ENCODE measurements around the gene NLGN1.

Gene NLGN1

DNA sequence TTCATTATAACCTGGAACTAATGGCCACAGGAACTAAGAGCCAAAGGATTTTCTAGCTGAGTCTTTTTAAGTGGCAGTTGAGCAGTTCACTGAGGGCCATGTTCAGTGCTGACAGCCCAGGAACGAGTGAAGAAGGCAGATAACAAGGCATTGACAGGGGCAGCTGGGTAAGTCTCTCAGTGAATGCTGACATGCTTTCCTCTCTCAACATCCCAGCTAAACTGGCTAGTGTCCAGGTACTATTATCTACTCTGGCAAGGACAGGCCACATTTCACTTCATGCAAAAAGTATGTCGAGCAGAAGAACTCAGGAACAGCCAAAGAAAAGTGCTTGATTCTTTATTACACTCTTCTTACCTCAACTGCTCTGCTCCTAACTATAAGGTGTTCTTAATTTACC, 515.9 kb downstream of the NLGN1 start:
- DNase-seq (ENCODE audit: low read depth), result no peak

DNA sequence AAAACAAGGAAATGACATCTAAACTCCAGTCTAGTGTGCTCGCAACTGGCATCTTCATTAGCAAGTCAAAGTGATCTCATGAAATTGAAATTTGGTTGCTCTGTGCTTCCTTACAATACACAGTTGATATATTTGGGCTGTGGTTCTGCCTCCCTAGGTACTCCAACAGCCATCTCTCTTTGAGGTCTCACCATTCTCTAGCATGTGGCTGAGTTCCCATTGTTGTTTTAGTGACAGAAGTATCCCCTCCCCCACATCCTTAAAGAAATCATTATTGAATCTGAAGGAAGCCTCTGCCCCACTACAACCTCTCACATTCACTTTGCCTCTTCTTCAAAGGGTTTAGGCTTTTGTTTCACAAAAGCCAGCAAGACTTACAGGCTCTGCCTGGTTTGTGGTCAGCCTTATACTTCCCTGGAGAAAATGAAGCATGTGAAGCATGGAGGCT, 516.5 kb downstream of the NLGN1 start:
- no peak for DNase-seq (ENCODE audit: low read depth)

DNA sequence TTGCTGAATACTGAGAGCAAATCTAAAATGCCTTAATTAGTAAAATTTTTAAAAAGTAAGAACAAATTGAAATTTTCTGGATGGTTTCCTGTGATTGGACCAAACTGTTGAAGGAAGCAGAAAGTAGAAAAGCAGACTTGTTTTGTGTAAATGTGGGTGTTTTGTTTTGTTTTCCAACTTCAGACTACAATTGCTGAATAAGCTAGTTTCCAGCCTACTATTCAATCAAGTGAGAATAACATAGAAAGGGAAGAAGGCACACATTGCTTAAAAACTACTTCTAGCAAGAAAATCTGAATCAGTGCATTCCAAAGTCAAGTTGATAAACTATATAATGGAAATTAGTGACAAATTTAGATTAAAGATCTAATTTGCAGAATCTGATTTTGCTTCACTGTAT, 519.3 kb downstream of the NLGN1 start:
- DNase-seq (ENCODE audit: low read depth), result no peak

DNA sequence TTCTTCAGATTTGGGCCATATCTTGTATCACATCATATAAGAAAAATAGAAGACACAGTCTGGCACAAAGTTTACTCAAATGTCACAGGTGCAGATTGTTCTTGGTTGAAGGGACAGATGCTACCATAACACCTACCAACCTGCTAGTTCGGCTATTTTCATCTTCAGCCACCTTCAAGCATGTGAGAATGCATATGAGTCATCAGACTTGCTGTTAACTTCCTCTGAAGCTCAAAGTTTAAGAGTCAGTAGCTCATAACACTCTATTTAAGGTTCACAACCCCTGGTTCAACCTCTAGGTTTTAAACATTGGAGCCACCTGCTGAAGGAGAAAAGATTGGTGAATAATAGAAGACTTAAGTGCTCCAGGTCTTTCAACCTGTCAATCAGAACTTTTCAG, 522.8 kb downstream of the NLGN1 start:
- DNase-seq (ENCODE audit: low read depth), result no peak

DNA sequence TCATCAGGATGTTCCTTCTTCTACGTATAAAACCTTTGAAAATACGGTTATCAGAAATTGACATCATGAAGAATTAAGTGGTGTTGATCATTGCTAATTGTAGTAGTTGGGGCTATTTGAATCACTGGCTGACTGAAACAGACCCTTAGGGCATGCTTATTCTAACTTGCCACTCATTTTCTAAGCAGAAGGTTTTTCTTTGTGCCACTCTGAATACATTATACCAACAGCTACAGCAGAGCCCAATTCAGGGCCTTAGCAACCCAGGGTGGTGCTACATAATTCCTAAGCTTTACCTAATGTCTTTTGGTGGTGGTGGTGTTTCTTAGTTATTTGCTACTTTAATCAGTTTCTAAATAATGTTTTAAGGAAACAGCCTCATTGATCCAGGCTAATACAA, 524.2 kb downstream of the NLGN1 start:
- no peak for DNase-seq (ENCODE audit: low read depth)

DNA sequence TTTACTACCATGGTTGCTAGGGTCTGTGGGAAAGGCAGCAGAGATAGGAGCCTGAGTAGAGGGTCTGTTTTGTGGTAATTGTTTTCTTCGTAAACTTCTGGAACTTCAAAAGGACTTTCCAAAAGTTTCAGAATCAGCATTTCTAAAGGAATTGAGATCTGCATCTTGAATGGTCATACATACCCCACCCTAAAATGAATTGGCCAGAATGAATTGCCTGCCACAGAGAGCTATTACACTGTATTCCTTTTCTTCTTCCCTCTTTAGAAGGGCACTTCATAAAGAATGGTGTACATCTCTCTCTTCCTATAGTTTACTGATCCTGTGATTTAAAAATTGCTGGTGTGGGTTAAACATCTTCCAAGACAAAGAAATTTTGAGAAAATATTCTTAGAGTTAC, 525.7 kb downstream of the NLGN1 start:
- no peak for DNase-seq (ENCODE audit: low read depth)

DNA sequence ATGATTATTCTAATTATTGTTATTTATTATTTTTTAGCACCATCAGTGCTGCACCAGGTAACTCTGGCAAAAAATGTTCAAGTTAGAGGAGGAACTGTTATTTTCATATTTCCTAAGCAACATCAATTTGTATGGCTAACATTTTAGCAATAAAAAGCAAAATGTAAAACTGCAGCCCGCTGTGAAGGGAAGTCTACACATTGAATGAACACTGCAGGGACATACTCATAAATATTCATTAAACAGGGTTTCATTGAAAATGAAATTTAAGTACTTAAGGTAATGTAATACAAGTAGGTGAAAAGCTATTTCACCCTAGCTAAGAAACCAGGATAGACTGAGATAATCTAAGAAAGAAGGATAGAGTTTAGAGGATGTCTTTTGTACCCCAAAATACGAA, 532.7 kb downstream of the NLGN1 start:
- DNase-seq (ENCODE audit: low read depth), result no peak

DNA sequence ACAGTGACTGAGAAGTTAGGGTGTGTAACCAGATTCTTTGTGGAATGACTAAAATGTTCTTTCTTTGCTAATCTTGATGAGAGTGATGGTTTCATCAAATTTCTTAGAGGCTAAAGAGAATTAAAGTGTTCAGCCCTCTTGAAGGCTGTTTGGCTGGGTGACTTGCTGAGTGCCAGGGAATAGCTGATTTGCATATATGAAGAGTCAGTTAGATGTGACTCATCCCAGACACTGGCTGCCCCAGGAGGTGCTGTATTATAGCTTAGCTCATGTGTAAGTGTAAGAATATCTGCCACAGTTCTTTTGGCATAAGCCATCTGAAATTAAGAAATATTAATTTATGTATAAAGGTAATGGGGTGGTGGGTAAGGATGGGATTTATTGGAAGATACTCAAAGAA, 535.1 kb downstream of the NLGN1 start:
- DNase-seq (ENCODE audit: low read depth), result peak; percentile 47

DNA sequence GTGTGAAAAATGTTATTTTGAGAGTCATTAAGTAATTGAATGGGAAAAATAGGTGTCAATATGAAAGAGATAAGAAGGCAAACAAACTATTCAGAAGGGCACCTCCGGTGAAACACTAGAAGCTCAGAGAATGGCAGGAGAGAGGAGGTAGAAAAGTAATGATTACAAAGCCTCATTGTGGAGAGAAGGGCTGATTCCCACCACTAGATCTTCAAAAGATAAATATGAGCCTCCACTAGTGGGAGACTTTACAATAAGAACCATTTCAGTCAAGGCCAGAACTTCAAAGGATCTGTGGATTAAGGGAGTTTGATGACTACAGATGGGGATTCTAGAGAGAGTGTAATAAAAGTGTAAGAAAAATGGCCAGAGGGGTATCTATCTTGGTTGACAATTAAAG, 535.6 kb downstream of the NLGN1 start:
- no peak for DNase-seq (ENCODE audit: low read depth)

DNA sequence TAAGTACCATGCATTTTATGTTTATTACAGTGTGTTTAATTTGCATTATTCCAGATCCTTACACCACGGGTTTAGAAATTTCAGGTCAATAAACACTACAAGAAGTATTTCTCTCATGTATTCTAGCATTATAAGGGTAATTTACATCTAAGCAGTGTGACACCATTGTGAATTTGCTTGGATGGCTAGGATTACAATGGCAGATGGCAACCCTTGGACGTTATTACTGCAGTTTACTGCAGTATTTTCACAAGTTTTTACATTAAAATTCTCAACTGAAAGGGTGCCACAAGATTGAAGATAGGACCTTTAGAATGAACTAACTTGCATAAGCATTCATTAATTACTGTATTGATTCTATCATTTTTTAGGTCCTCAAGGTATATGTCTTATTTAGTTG, 538.8 kb downstream of the NLGN1 start:
- DNase-seq (ENCODE audit: low read depth), result no peak

DNA sequence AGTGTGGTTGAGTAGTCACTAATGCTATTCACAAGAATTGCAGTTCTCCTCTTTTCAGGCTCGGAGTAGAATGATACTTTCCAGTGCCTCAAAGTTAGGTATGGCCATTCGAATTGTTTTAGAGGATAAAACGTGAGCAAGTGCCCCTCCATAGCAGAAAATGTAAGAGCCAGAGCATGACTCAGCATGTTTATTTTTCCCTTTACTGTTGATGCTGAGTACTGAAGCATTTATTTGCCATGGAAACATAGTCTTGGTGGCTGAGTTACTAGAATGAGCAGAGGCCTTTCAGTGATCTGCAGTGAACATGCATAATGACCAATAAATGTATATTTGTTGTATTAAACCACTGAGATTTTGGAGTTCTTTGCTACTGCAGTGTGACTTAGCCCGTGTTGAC, 540.6 kb downstream of the NLGN1 start:
- DNase-seq (ENCODE audit: low read depth), result peak; percentile 70

DNA sequence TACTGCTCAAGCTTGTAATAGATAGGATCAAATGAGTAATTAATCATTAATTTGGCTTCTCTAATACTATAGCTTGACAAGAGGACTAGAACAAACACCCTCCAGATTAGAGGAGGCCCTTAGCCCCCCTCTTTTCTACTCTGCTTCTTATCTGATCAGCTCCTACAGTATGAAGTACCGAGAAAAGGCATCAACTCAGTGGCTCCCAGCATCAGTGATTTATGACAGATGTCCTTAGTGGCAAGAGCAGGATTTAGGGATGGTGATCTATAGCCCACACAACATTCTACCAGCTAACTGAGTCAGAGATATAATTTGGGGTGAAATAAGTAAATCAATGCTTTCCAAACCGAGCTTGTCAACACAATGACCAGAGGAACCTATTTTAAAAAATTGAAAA, 541.1 kb downstream of the NLGN1 start:
- DNase-seq (ENCODE audit: low read depth), result peak; percentile 23

DNA sequence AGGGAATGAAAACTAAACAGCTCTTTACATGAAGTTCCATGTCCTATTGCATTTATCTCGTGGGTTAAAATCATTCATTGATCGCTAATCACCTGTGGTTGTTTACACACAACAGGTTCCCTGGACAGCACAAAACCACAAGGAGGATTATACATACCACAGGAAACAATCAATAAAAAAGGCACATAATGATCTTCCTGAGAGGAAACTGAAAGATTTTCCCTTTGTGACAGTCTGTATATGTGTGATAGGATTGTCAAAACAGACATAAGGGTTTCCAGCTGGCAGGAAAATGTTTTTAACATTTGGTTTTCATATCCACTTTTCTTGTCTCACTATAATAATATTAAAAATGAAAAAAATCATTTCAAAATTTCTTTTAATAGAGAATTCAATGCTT, 541.8 kb downstream of the NLGN1 start:
- no peak for DNase-seq (ENCODE audit: low read depth)

DNA sequence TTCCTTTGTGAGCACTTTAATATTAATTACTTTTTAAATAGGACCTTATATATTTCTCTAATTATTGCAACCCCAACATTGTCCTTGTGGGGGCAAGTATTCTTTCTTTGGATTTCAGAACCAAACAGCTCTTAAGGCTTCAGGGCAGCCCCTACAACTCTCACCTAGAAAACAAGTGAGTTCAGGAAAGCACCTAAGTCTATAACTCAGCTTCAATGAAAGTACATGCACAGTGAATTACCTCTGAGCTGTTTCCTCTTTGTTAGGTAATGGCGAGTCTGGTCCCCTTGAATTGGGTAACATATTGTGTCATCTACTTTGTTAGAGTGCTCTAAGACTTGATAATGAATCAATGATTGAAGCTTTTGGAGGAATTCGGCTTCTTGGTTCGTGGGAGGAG, 545.7 kb downstream of the NLGN1 start:
- no peak for DNase-seq (ENCODE audit: low read depth)

DNA sequence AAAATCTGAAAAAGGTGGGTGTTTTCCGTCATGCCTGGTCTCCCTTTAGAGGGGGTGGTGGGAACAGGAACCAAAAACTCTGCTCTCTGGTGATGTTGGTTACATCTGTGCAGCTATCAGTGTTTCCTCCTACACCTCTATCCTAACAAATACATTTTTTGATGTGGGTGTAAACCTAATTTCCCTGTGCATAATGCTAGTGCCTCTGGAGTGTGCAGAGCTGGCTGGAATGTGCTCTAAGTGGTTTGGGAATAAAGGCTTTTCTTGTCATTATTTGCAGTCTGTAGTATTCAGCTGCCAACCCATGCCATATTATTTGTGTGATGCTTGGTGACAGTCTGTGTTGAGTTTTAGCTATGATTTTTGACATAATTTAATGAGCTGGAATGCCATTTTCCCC, 547.6 kb downstream of the NLGN1 start:
- DNase-seq (ENCODE audit: low read depth), result no peak

DNA sequence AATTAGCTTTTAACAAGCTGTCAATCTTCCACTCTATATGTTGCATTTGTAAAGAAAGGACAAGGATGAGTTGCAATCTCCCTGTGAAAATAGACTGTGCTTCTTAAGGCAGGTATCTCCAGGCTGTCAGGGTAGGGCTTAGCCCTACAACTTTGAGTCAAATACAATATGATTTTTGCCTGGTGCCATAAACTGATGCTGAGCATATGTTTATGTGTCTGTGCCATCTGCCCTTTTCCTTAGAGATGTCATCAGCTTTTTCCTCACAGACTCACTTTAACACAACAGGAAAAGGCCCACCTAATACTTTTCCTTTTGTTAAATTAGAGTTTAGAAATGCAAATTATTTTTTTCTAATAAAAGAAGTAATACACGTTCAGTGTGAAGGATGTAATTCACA, 548.3 kb downstream of the NLGN1 start:
- no peak for DNase-seq (ENCODE audit: low read depth)

DNA sequence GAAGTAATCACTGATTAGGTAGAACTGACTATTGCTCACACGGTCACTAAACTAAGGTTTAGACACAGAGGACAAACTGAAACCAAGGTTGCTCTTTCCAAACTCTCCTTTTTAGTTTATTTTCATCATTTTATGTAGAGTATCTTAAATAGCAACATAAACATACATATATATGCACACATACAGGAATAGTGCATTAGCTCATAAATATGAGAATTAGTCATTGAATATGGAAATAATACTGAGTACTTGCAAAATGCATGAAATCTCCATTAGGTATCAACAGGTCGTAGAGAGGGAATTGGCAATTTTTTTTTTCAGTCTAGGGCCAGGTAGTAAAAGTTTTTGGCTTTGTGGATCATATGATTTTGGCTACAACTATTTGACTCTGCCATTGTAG, 557.1 kb downstream of the NLGN1 start:
- no peak for DNase-seq (ENCODE audit: low read depth)

DNA sequence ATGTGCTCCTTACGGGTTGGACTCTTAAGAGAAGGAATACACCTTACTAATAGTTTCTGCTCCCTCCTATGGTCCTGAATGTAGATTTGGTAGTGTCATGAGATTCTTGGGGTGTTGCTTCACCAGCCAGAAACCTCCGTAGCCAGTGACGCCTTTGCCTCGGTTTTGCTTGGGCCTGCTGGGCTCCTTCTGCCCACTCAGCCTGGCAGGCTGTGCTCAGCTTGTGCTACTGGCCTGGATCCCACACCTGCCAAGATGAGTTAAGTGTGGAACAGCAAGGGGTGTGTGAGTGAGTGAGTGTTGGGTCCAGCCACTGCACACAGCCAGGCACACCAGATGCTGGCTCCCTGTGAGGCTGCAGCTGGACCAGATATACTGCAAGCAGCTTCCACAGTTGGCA, 560.1 kb downstream of the NLGN1 start:
- no peak for DNase-seq (ENCODE audit: low read depth)

DNA sequence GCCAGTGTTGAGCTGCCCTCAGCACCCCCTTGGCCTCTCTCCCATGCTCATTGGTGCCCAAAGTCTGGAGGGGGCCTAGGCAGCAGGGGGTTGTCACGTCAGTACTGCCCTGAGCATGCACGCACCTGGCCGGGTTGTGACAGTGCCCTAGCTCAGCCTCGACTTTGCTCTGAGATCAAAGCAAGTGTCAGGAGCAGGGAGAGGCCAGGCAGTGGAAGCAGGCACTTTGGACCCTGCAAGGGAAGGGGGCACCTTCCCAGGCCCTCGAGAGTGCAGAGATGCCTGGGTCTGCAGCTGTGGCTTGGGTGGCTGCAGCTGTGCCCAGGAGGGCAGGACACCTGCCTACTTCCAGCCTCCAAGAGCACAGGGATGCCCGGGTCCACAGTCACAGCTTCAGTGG, 561.3 kb downstream of the NLGN1 start:
- no peak for DNase-seq (ENCODE audit: low read depth)

DNA sequence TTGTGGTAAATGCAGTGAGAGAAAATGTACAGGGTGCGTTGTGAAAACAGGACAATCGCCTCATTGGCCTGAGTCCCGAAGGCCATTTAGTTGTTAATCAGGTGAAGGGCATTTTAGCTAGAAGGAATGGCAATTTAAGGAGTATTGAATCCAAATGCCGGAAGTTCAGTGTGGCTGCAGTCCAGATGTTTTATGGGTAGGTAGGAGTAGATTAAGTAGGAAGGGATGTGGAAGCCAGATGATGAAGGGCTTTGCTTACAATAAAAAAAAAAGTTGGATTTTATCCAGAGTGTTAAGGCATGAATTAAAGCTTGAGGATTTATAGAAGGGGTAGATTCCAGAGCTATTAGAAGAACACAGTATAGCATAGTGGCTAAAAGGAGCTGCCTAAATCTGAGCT, 572.7 kb downstream of the NLGN1 start:
- no peak for DNase-seq (ENCODE audit: low read depth)

DNA sequence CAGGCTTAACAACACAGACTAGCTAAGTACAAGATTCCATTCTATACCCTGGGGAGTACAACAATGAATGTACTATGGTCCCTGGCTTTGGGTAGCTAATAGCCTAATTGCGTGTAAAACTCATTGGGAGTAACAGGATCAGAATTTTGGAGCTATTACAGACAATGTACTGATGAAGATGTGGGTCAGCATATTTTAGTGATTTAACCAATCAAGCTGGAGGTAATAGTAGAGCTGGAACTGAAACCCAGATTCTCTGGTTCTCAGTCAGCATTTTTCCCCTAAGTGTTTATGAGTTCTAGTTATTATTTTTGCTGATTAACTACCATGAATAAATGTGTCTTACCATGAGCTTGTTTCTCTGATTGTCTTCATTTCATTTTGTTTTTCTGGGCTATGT, 578.7 kb downstream of the NLGN1 start:
- peak; percentile 87 for DNase-seq (ENCODE audit: low read depth)

DNA sequence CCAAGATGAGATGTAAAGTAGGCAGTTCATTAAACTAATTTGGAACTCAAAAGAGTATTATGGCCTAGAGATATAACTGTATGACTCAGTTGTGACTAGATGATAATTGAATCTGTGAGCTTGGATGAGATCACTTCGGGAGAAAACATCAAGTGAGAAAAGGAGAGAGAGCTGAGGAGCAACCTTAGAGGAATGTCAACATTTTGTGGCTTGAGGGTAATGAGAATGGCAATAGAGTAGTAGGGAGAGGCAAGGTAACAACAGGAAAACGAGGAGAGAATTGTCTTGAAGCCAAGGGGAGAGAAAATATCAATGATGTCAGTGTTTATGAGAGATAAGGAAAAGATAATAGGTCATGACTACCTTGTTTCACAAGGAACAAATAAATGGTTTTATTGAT, 580.2 kb downstream of the NLGN1 start:
- DNase-seq (ENCODE audit: low read depth), result peak; percentile 76

DNA sequence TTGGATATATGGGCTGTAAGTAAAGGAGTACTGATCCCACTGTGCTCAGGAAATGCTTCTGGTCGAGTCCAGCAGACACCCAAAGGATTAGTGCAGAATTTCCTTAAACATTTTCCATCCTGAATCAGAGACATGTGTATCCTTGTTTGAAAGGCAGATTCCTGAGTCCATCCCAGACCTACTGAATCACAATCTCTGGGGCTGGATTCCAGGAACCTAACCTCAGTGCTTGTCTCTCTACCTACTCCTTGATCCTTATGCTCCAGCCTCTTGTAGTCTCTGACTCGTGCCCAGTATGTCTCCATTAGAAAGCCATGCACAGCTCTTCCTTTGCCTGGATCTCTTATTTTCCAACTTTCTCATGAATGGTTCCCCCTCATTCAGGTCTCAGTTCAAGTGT, 585.8 kb downstream of the NLGN1 start:
- DNase-seq (ENCODE audit: low read depth), result peak; percentile 57

DNA sequence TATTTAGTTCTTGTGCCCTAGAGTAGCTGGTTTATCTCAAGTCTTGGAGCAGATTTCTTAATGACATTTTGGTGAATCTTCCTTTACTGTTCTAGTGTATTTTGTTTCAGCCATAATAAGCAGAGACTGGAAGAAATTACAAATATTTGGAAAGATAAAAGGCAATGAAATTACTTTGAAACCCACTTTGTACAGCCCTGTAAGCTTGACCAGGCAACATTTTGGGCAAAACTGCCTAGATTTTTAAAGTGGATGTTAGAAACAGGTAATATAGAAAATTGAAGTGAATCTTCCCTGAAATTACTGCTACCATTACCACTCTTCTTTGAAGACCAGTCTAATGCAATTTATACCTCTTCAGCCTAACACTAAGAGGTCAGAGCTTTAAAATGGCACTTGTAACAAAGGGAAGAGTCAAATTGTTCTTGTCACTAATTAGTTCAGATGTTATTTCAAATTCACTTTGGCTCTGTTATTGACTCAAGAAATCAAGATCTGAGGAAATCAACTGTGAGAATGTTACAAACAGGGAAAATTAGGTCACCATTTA, 589.4 kb downstream of the NLGN1 start:
- no peak for DNase-seq (ENCODE audit: low read depth)

DNA sequence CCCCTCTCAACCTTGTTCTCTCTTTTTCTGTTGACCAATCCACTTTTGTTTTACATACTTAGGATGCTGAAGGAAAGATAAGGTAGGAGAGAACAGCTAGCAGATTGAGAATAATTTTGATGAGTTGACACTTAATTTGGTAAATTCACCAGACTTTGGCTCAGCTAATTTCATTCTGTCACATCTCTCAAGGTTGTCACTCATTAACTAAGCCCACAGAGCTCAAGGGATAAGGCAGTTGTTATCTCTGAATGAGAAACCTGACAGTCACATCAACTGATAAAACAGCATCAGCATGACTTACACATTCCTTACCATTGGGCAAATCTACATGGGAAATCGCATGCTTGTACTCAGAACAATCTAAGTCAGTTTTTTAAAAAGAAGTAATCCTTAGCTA, 591.4 kb downstream of the NLGN1 start:
- no peak for DNase-seq (ENCODE audit: low read depth)
